Measurements from ENCODE around the gene ROCK2.

GRCh38 chr2:11348209-11348749, 3.8 kb upstream of the ROCK2 start:
- TF ChIP-seq CTCF (IDR thresholded peaks at IDR 0.05) (no peak), EP300 (IDR thresholded peaks at IDR 0.05) (no peak)
